Prostate gland (tissue), 2 donors: Measurements from ENCODE around the gene LGR6.

Experiments used
- POLR2A ChIP-seq: fragments of 450-650 bp; IDR thresholded peaks from one replicate; pipeline ENCODE4 v1.6.1; 2016; ENCODE audit warnings: antibody characterized with exemption, mild to moderate bottlenecking
- POLR2AphosphoS5 ChIP-seq: sonication (generic); formaldehyde crosslinking; IDR thresholded peaks from one replicate; pipeline ENCODE4 v1.6.1; 2017; ENCODE audit warnings: antibody characterized with exemption
- TF ChIP-seq, protein P1 (sequence below), 4 experiments: fragments of 200-600 bp in 2 of 4; fragments of 450-650 bp in 2 of 4; sonication (generic) in 2 of 4; IDR thresholded peaks; 1 replicate in 3 of 4; 2 replicates in 1 of 4; pipeline ENCODE4 v1.5.1; 2016 to 2019; ENCODE audit warnings: antibody characterized with exemption in 4 of 4, mild to moderate bottlenecking in 2 of 4, moderate library complexity in 2 of 4

GRCh38 chr1:202319381-202320080, 125.9 kb downstream of the LGR6 start:
- TF ChIP-seq POLR2A (no peak), POLR2AphosphoS5 (no peak)
- TF ChIP-seq, protein P1, sequence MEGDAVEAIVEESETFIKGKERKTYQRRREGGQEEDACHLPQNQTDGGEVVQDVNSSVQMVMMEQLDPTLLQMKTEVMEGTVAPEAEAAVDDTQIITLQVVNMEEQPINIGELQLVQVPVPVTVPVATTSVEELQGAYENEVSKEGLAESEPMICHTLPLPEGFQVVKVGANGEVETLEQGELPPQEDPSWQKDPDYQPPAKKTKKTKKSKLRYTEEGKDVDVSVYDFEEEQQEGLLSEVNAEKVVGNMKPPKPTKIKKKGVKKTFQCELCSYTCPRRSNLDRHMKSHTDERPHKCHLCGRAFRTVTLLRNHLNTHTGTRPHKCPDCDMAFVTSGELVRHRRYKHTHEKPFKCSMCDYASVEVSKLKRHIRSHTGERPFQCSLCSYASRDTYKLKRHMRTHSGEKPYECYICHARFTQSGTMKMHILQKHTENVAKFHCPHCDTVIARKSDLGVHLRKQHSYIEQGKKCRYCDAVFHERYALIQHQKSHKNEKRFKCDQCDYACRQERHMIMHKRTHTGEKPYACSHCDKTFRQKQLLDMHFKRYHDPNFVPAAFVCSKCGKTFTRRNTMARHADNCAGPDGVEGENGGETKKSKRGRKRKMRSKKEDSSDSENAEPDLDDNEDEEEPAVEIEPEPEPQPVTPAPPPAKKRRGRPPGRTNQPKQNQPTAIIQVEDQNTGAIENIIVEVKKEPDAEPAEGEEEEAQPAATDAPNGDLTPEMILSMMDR (IDR thresholded peaks at IDR 0.05) = no peak
